Sigmoid colon (tissue), 4 donors: Measurements from ENCODE around the gene KHNYN.

ENCODE experiments used
- CTCF ChIP-seq, 4 experiments: fragments of 450-650 bp in 3 of 4; fragments of 200-600 bp in 1 of 4; IDR thresholded peaks; one replicate each; pipeline ENCODE4 v1.5.1; 2016 to 2019; ENCODE audit warnings: antibody characterized with exemption in 4 of 4, mild to moderate bottlenecking in 3 of 4, moderate library complexity in 2 of 4
- EP300 ChIP-seq, 4 donors: sonication (generic); formaldehyde crosslinking; IDR thresholded peaks; one replicate each; pipeline ENCODE4 v1.6.1; 2017; ENCODE audit warnings: antibody characterized with exemption in 4 of 4
- POLR2A ChIP-seq, 2 donors: fragments of 450-650 bp; IDR thresholded peaks; one replicate each; pipeline ENCODE4 v1.6.1; 2016; ENCODE audit warnings: antibody characterized with exemption in 2 of 2, mild to moderate bottlenecking in 2 of 2, moderate library complexity in 2 of 2

GRCh38 chr14:24435192-24435810, 5.5 kb downstream of the KHNYN start:
- TF ChIP-seq EP300 (IDR thresholded peaks at IDR 0.05): no peak
- no peak for TF ChIP-seq POLR2A (IDR thresholded peaks at IDR 0.05)
- TF ChIP-seq CTCF (IDR thresholded peaks at IDR 0.05): no peak
